Measurements from ENCODE around the gene SH3BP4. TPM values are rescaled to one million over a fixed set of nuclear protein-coding genes. Genes with fewer than 3 reads are reported as not detected.

The SH3BP4 gene
- total and polyA plus RNA-seq, 2 of the 8 experiments (the other 6 are each of a cell fraction or from before 2014, with no cell fraction given) = 28.3 to 35.4 TPM

GRCh38 chr2:234958746-234959395, 7.1 kb downstream of the SH3BP4 start:
- no peak overlapping the region for H3K4ac ChIP-seq (replicated peaks; ENCODE audit: insufficient read length, low read depth, low read length)
- H4K8ac ChIP-seq (ENCODE audit: extremely low read depth, insufficient read depth, low read length) = no peak overlapping the region; the same call in 1 of the 2 replicates
- H3K4me1 ChIP-seq (replicated peaks in 1 of 4; ENCODE audit: control insufficient read depth in 3 of 4, insufficient read depth in 4 of 4, low read length in 3 of 4) = peaks cover 12 to 32% (median 31%) of the 10 kb centered on the region in 4 experiments
- H4K91ac ChIP-seq (replicated peaks; ENCODE audit: insufficient read length, low read length) = no peak overlapping the region
- H4K5ac ChIP-seq (ENCODE audit: insufficient read length, low read depth, low read length) = no peak overlapping the region
- H3K27me3 ChIP-seq (replicated peaks in 1 of 4; ENCODE audit: control insufficient read depth in 3 of 4, extremely low read depth in 1 of 4, insufficient read depth in 3 of 4, low read length in 3 of 4) = no peaks in the 10 kb centered on the region
- H2BK12ac ChIP-seq (ENCODE audit: low read depth, low read length) = no peak overlapping the region
- no peak overlapping the region for H2BK20ac ChIP-seq (ENCODE audit: low read length)
- peaks cover 13% of the 10 kb centered on the region for H3K79me1 ChIP-seq (ENCODE audit: low read depth, low read length)
- no peak overlapping the region for H3K23ac ChIP-seq (ENCODE audit: insufficient read length)
- H4K20me1 ChIP-seq (replicated peaks in 1 of 2; ENCODE audit: control insufficient read depth in 1 of 2, insufficient read depth in 2 of 2, low read length in 2 of 2) = peaks cover 12 to 19% of the 10 kb centered on the region in 2 experiments
- no peak overlapping the region for H3K14ac ChIP-seq (ENCODE audit: insufficient read length)
- no peak overlapping the region for H2BK120ac ChIP-seq (replicated peaks; ENCODE audit: low read depth, low read length)
- WGBS, 2 experiments (ENCODE audit: extremely low coverage in 1 of 2, insufficient coverage in 1 of 2, insufficient read length in 1 of 2, insufficient replicate concordance in 2 of 2, low coverage in 1 of 2, low lambda C conversion rate in 2 of 2, missing lambda C conversion rate in 1 of 2) = 93% methylated on average over 8 of the region's 10 CpGs; no CpG with 5 or more reads in 1 of the 2 experiments
- H3K36me3 ChIP-seq (ENCODE audit: control insufficient read depth in 2 of 4, insufficient read depth in 4 of 4, low read length in 3 of 4) = no peaks in the 10 kb centered on the region; a peak in 1 of 8 replicates
- H3K18ac ChIP-seq (ENCODE audit: extremely low read depth, low read length) = no peak overlapping the region
- H3K56ac ChIP-seq (replicated peaks; ENCODE audit: insufficient read length, low read depth, low read length) = no peak overlapping the region
- POLR2A ChIA-PET (ENCODE audit: partially characterized antibody) = interaction anchor here (0.6 to 1.7 kb wide), 4 partner anchors 9 to 97 kb away, joined by 3 to 4 read pairs (median 4); no protein-coding TSS in a partner anchor
- H3K4me3 ChIP-seq (ENCODE audit: extremely low read depth in 1 of 4, insufficient read depth in 2 of 4, low read depth in 3 of 4, low read length in 4 of 4) = no peak overlapping the region
- H3K79me2 ChIP-seq (ENCODE audit: control insufficient read depth in 1 of 2, insufficient read depth in 2 of 2, low read length in 2 of 2) = peaks cover 47 to 93% of the 10 kb centered on the region in 2 experiments
- H2BK5ac ChIP-seq (ENCODE audit: low read depth, low read length) = no peak overlapping the region
- DNase-seq (ENCODE audit: low read depth in 1 of 2, low spot score in 2 of 2) = no peak
- H3K9me3 ChIP-seq (ENCODE audit: insufficient read depth in 2 of 2, low read depth in 1 of 2, low read length in 1 of 2) = no peaks in the 10 kb centered on the region
- no peak for FAIRE-seq
- CTCF ChIA-PET (ENCODE audit: partially characterized antibody) = interaction anchor here (0.9 to 2.2 kb wide), 5 partner anchors 22 to 158 kb away, joined by 3 to 9 read pairs (median 3); no protein-coding TSS in a partner anchor
- H3K4me2 ChIP-seq (ENCODE audit: insufficient read depth in 1 of 2, low read depth in 2 of 2, low read length in 2 of 2) = no peak overlapping the region
- no peak overlapping the region for H3K27ac ChIP-seq (ENCODE audit: low read depth, low read length)
- no peak overlapping the region for H3K9ac ChIP-seq (replicated peaks in 1 of 4; ENCODE audit: extremely low read depth in 1 of 4, low read depth in 3 of 4, low read length in 3 of 4)
- no peaks in the 10 kb centered on the region for H3K23me2 ChIP-seq (ENCODE audit: low read depth, low read length)
- H2BK15ac ChIP-seq (ENCODE audit: low read length) = no peak overlapping the region
- no peak overlapping the region for H2AFZ ChIP-seq (ENCODE audit: low read length)
- H2AK5ac ChIP-seq (ENCODE audit: low read depth, low read length) = no peak overlapping the region
- TF ChIP-seq FOSL1 (IDR thresholded peaks at IDR 0.05; ENCODE audit: insufficient read depth, low read depth, low read length) (no peak), CHD1 (IDR thresholded peaks at IDR 0.05; ENCODE audit: low read depth, low read length) (no peak), TAF1 (IDR thresholded peaks at IDR 0.05; ENCODE audit: low read depth, low read length) (no peak), JUN (IDR thresholded peaks at IDR 0.05; ENCODE audit: low read depth, low read length) (no peak), CBX5 (IDR thresholded peaks at IDR 0.05; ENCODE audit: low read depth, low read length) (no peak), CTBP2 (IDR thresholded peaks at IDR 0.05; ENCODE audit: borderline replicate concordance, insufficient read depth, insufficient read length, low read length) (no peak), TCF12 (IDR thresholded peaks at IDR 0.05; ENCODE audit: low read depth, low read length) (no peak), EZH2 (IDR thresholded peaks at IDR 0.05; ENCODE audit: low read depth, low read length, severe bottlenecking) (no peak), RBBP5 (IDR thresholded peaks at IDR 0.05; ENCODE audit: borderline replicate concordance, low read depth, low read length) (no peak), ATF2 (IDR thresholded peaks at IDR 0.05; ENCODE audit: low read length) (no peak), SP4 (IDR thresholded peaks at IDR 0.05; ENCODE audit: low read length) (no peak)
